B cell (primary cell): ENCODE results near the gene ATP12A.

Experiments
- CTCF ChIP-seq: fragments of 200-600 bp; IDR thresholded peaks from one replicate; pipeline ENCODE4 v1.8.0; 2022; ENCODE audit warnings: antibody characterized with exemption, mild to moderate bottlenecking
- EZH2 ChIP-seq: IDR thresholded peaks from 2 replicates; pipeline ENCODE4 v1.6.1; 2012; ENCODE audit warnings: borderline replicate concordance, low read depth, mild to moderate bottlenecking, moderate library complexity, low read length; ENCODE audit not compliant: insufficient read depth, poor library complexity, severe bottlenecking

GRCh38 chr13:24640752-24641151 is 39.5 kb upstream of the ATP12A start:
- TF ChIP-seq CTCF (no peak), EZH2 (no peak)
